Measurements from ENCODE around the gene NTN1. TPM values are rescaled to one million over a fixed set of nuclear protein-coding genes. Genes with fewer than 3 reads are reported as not detected.

The NTN1 gene
- total RNA-seq, 1 experiment from 2014 or later, result 4.2 TPM

GRCh38 chr17:9284884-9285283 is 263.6 kb downstream of the NTN1 start:
- ATAC-seq (no peak), DNase-seq (ENCODE audit: low read depth, low spot score) (no peak)
- ChIA-PET RAD21 (ENCODE audit: low non-redundant PET in 1 of 2, low total read pairs in 2 of 2, uncharacterized antibody in 2 of 2, unreplicated experiment in 2 of 2) (no interaction called here), CTCF (no interaction called here), POLR2A (no interaction called here)
- H3K9me3 ChIP-seq (ENCODE audit: control insufficient read depth in 1 of 2, insufficient read depth in 1 of 2, low read depth in 1 of 2, low read length in 2 of 2), result no peaks in the 10 kb centered on the region
- no peak overlapping the region for H3K27ac ChIP-seq (ENCODE audit: low read depth, low read length)
- no TSS peak for BruUV-seq (replicated peaks)
- no peaks in the 10 kb centered on the region for H3K9me2 ChIP-seq (ENCODE audit: insufficient read depth)
- no peaks in the 10 kb centered on the region for H3K36me3 ChIP-seq (ENCODE audit: control insufficient read depth in 1 of 2, insufficient read depth in 2 of 2, low read length in 2 of 2)
- no peak overlapping the region for H3K9ac ChIP-seq (ENCODE audit: low read length)
- peaks cover 0 to 4% of the 10 kb centered on the region in 2 experiments; a peak in 1 of 4 replicates for H3K4me1 ChIP-seq (ENCODE audit: control insufficient read depth in 1 of 2, insufficient read depth in 2 of 2, low read length in 2 of 2)
- no peaks in the 10 kb centered on the region for H3K27me3 ChIP-seq (ENCODE audit: insufficient read depth, low read length)
- no peak overlapping the region for H2AFZ ChIP-seq (ENCODE audit: low read depth, low read length, poor library complexity, severe bottlenecking)
- TF ChIP-seq, protein P1, sequence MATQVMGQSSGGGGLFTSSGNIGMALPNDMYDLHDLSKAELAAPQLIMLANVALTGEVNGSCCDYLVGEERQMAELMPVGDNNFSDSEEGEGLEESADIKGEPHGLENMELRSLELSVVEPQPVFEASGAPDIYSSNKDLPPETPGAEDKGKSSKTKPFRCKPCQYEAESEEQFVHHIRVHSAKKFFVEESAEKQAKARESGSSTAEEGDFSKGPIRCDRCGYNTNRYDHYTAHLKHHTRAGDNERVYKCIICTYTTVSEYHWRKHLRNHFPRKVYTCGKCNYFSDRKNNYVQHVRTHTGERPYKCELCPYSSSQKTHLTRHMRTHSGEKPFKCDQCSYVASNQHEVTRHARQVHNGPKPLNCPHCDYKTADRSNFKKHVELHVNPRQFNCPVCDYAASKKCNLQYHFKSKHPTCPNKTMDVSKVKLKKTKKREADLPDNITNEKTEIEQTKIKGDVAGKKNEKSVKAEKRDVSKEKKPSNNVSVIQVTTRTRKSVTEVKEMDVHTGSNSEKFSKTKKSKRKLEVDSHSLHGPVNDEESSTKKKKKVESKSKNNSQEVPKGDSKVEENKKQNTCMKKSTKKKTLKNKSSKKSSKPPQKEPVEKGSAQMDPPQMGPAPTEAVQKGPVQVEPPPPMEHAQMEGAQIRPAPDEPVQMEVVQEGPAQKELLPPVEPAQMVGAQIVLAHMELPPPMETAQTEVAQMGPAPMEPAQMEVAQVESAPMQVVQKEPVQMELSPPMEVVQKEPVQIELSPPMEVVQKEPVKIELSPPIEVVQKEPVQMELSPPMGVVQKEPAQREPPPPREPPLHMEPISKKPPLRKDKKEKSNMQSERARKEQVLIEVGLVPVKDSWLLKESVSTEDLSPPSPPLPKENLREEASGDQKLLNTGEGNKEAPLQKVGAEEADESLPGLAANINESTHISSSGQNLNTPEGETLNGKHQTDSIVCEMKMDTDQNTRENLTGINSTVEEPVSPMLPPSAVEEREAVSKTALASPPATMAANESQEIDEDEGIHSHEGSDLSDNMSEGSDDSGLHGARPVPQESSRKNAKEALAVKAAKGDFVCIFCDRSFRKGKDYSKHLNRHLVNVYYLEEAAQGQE (IDR thresholded peaks at IDR 0.05; ENCODE audit: low read depth), result no peak
- no peak for TF ChIP-seq ELF1 (IDR thresholded peaks at IDR 0.05; ENCODE audit: borderline replicate concordance, low read depth)
- no peak for TF ChIP-seq YY1 (IDR thresholded peaks at IDR 0.05; ENCODE audit: extremely low read depth, insufficient replicate concordance, low read depth, low read length)
- TF ChIP-seq MAX (IDR thresholded peaks at IDR 0.05), result no peak
- no peak for TF ChIP-seq RAD21 (IDR thresholded peaks at IDR 0.05; ENCODE audit: low read depth)
- no peak for TF ChIP-seq SIN3A (IDR thresholded peaks at IDR 0.05; ENCODE audit: low read depth)
- no peak for TF ChIP-seq POLR2A (IDR thresholded peaks at IDR 0.05; ENCODE audit: borderline replicate concordance, extremely low read depth, insufficient read depth, insufficient read length)
- no peak for TF ChIP-seq SP1 (IDR thresholded peaks at IDR 0.05; ENCODE audit: low read depth)
- no peak for TF ChIP-seq JUND (IDR thresholded peaks at IDR 0.05)
- TF ChIP-seq ZNF274 (IDR thresholded peaks at IDR 0.05; ENCODE audit: low read depth, low read length), result no peak
- no peaks in the 10 kb centered on the region for H4K20me1 ChIP-seq (ENCODE audit: insufficient read depth)
- no peaks in the 10 kb centered on the region for H3K79me2 ChIP-seq (ENCODE audit: insufficient read depth, low read length)
- H3K4me2 ChIP-seq (ENCODE audit: low read length), result no peak overlapping the region
- intact Hi-C loops (cut with micrococcal nuclease), result no loop called here
- no peak overlapping the region for H3K4me3 ChIP-seq (replicated peaks in 1 of 2; ENCODE audit: low read depth in 1 of 2, low read length in 2 of 2)

Data from HCT116 (cell line).